H1 (cell line): ENCODE data around the gene RASGRF1. TPM values are rescaled to one million over a fixed set of nuclear protein-coding genes. Genes with fewer than 3 reads are reported as not detected.

Experiments
- CTCF ChIA-PET: fragments of 300-600 bp; sonication (Branson Sonifier 250); formaldehyde crosslinking; loops from one replicate; lab custom pipeline; 2021; ENCODE audit not compliant: partially characterized antibody; lab: Charles Lee
- POLR2A ChIA-PET: fragments of 300-600 bp; sonication (Branson Sonifier 250); formaldehyde crosslinking; loops from one replicate; lab custom pipeline; 2021; ENCODE audit warnings: inconsistent platforms; ENCODE audit not compliant: partially characterized antibody; lab: Charles Lee
- DNase-seq, 2 experiments: peaks; one replicate each; pipeline versions ENCODE4 v3.0.0 to v3.0.0-alpha.2; 2010 to 2022; ENCODE audit warnings: low spot score in 2 of 2, low read depth in 1 of 2, mixed read lengths in 1 of 2
- FAIRE-seq: peaks from 2 replicates; lab custom pipeline; 2011; peaks lifted over from hg19 to GRCh38; lab: Jason Lieb, UNC
- H2AFZ ChIP-seq: 2 replicates; pipeline ENCODE4 v1.8.1; 2012; ENCODE audit warnings: low read length, inconsistent platforms
- H2AK5ac ChIP-seq: 2 replicates; pipeline ENCODE4 v1.6.1; 2013; ENCODE audit warnings: low read depth, low read length
- H2BK120ac ChIP-seq: replicated peaks from 2 replicates; pipeline ENCODE3; 2013; ENCODE audit warnings: low read depth, low read length, inconsistent platforms
- H2BK12ac ChIP-seq: 2 replicates; pipeline ENCODE4 v1.6.1; 2013; ENCODE audit warnings: low read depth, low read length
- H2BK15ac ChIP-seq: 2 replicates; pipeline ENCODE4 v1.6.1; 2013; ENCODE audit warnings: low read length
- H2BK20ac ChIP-seq: 2 replicates; pipeline ENCODE4 v1.6.1; 2013; ENCODE audit warnings: low read length
- H2BK5ac ChIP-seq: 2 replicates; pipeline ENCODE4 v1.6.1; 2013; ENCODE audit warnings: low read depth, low read length
- H3K14ac ChIP-seq: 2 replicates; pipeline ENCODE4 v1.6.1; 2013; ENCODE audit warnings: inconsistent platforms; ENCODE audit not compliant: insufficient read length
- H3K18ac ChIP-seq: 2 replicates; pipeline ENCODE4 v1.6.1; 2013; ENCODE audit warnings: low read length; ENCODE audit errors: extremely low read depth
- H3K23ac ChIP-seq: 2 replicates; pipeline ENCODE4 v1.6.1; 2013; ENCODE audit warnings: inconsistent platforms; ENCODE audit not compliant: insufficient read length
- H3K23me2 ChIP-seq: 2 replicates; pipeline ENCODE4 v1.6.1; 2013; ENCODE audit warnings: low read depth, low read length
- H3K27ac ChIP-seq: 2 replicates; pipeline ENCODE4 v1.6.1; 2011; ENCODE audit warnings: low read depth, low read length, inconsistent platforms
- H3K27me3 ChIP-seq, 4 experiments: replicated peaks in 1 of 4; 1 replicate in 1 of 4; 2 replicates in 3 of 4; pipeline versions ENCODE4 v1.6.1 to v1.8.1; 2011 to 2013; ENCODE audit warnings: low read length in 3 of 4, mild to moderate bottlenecking in 3 of 4, inconsistent platforms in 2 of 4, mixed read lengths in 2 of 4, moderate library complexity in 1 of 4; ENCODE audit not compliant: control insufficient read depth in 3 of 4, insufficient read depth in 3 of 4; ENCODE audit errors: extremely low read depth in 1 of 4
- H3K36me3 ChIP-seq, 4 experiments: 2 replicates each; pipeline versions ENCODE4 v1.6.1 to v1.8.1; 2011 to 2013; ENCODE audit warnings: mild to moderate bottlenecking in 4 of 4, low read length in 3 of 4, moderate library complexity in 2 of 4, control low read depth in 1 of 4, inconsistent platforms in 1 of 4; ENCODE audit not compliant: insufficient read depth in 4 of 4, control insufficient read depth in 2 of 4
- H3K4ac ChIP-seq: replicated peaks from 2 replicates; pipeline ENCODE3; 2013; ENCODE audit warnings: low read length, low read depth, mixed read lengths, inconsistent platforms; ENCODE audit not compliant: insufficient read length
- H3K4me1 ChIP-seq, 4 experiments: replicated peaks in 1 of 4; 1 replicate in 1 of 4; 2 replicates in 3 of 4; pipeline versions ENCODE4 v1.6.1 to v1.8.1; 2011 to 2013; ENCODE audit warnings: low read length in 3 of 4, inconsistent platforms in 2 of 4, mixed read lengths in 1 of 4; ENCODE audit not compliant: insufficient read depth in 4 of 4, control insufficient read depth in 3 of 4
- H3K4me2 ChIP-seq, 2 experiments: 2 replicates each; pipeline versions ENCODE4 v1.6.1 to v1.8.1; 2011 to 2013; ENCODE audit warnings: low read depth in 2 of 2, low read length in 2 of 2, control low read depth in 1 of 2, inconsistent platforms in 1 of 2, mild to moderate bottlenecking in 1 of 2; ENCODE audit not compliant: insufficient read depth in 1 of 2
- H3K4me3 ChIP-seq, 4 experiments: fragments of 200-600, 300-600 bp in 1 of 4; sonication (generic), shearing (Covaris generic), sonication (Bioruptor Twin) in 1 of 4; 2 replicates each; pipeline versions ENCODE4 v1.5.1 to v1.8.1; 2011 to 2016; ENCODE audit warnings: low read length in 4 of 4, low read depth in 3 of 4, control low read depth in 2 of 4, inconsistent platforms in 2 of 4, mild to moderate bottlenecking in 2 of 4, mixed read lengths in 1 of 4, moderate library complexity in 1 of 4; ENCODE audit not compliant: insufficient read depth in 2 of 4; ENCODE audit errors: extremely low read depth in 1 of 4
- H3K56ac ChIP-seq: replicated peaks from 2 replicates; pipeline ENCODE3; 2013; ENCODE audit warnings: low read depth, mild to moderate bottlenecking, mixed read lengths, low read length, inconsistent platforms; ENCODE audit not compliant: insufficient read length
- H3K79me1 ChIP-seq: 2 replicates; pipeline ENCODE4 v1.6.1; 2013; ENCODE audit warnings: low read depth, low read length, control low read depth
- H3K79me2 ChIP-seq, 2 experiments: 2 replicates each; pipeline versions ENCODE4 v1.6.1 to v1.8.1; 2012 to 2013; ENCODE audit warnings: low read length in 2 of 2, mild to moderate bottlenecking in 2 of 2, inconsistent platforms in 1 of 2; ENCODE audit not compliant: insufficient read depth in 2 of 2, control insufficient read depth in 1 of 2
- H3K9ac ChIP-seq, 4 experiments: replicated peaks in 1 of 4; 1 replicate in 1 of 4; 2 replicates in 3 of 4; pipeline versions ENCODE4 v1.6.1 to v1.8.1; 2011 to 2013; ENCODE audit warnings: low read depth in 3 of 4, low read length in 3 of 4, control low read depth in 2 of 4, mild to moderate bottlenecking in 2 of 4, moderate library complexity in 2 of 4, inconsistent platforms in 1 of 4; ENCODE audit errors: extremely low read depth in 1 of 4
- H3K9me3 ChIP-seq, 2 experiments: 2 replicates each; pipeline versions ENCODE4 v1.6.1 to v1.8.1; 2012 to 2013; ENCODE audit warnings: mild to moderate bottlenecking in 2 of 2, moderate library complexity in 2 of 2, control low read depth in 1 of 2, inconsistent platforms in 1 of 2, low read depth in 1 of 2, low read length in 1 of 2, mixed read lengths in 1 of 2; ENCODE audit not compliant: insufficient read depth in 2 of 2
- H4K20me1 ChIP-seq, 2 experiments: replicated peaks in 1 of 2; 2 replicates each; pipeline versions ENCODE3 to v1.8.1; 2011 to 2013; ENCODE audit warnings: inconsistent platforms in 2 of 2, low read length in 2 of 2, mild to moderate bottlenecking in 1 of 2; ENCODE audit not compliant: insufficient read depth in 2 of 2, control insufficient read depth in 1 of 2
- H4K5ac ChIP-seq: 2 replicates; pipeline ENCODE4 v1.6.1; 2013; ENCODE audit warnings: low read length, low read depth, mixed read lengths, inconsistent platforms; ENCODE audit not compliant: insufficient read length
- H4K8ac ChIP-seq: 2 replicates; pipeline ENCODE4 v1.8.0; 2013; ENCODE audit warnings: mild to moderate bottlenecking, moderate library complexity, low read length, inconsistent platforms; ENCODE audit not compliant: insufficient read depth; ENCODE audit errors: extremely low read depth
- H4K91ac ChIP-seq: replicated peaks from 2 replicates; pipeline ENCODE3; 2013; ENCODE audit warnings: low read length, mixed read lengths, inconsistent platforms; ENCODE audit not compliant: insufficient read length
- ATF2 ChIP-seq: IDR thresholded peaks from 2 replicates; pipeline ENCODE4 v1.6.1; 2012; ENCODE audit warnings: low read length, inconsistent platforms
- ATF3 ChIP-seq: IDR thresholded peaks from 2 replicates; pipeline ENCODE4 v1.6.1; 2011; ENCODE audit warnings: low read depth, mild to moderate bottlenecking, low read length; ENCODE audit not compliant: insufficient read depth
- CREB1 ChIP-seq: IDR thresholded peaks from 2 replicates; pipeline ENCODE4 v1.6.1; 2012; ENCODE audit warnings: inconsistent platforms
- HDAC6 ChIP-seq: IDR thresholded peaks from one replicate; pipeline ENCODE4 v1.7.1; 2012; ENCODE audit warnings: low read depth, mild to moderate bottlenecking, inconsistent platforms, low read length, moderate library complexity
- JUN ChIP-seq: IDR thresholded peaks from 2 replicates; pipeline ENCODE4 v1.6.1; 2011; ENCODE audit warnings: low read depth, mild to moderate bottlenecking, improper control_type of control experiment, low read length
- KDM4A ChIP-seq: IDR thresholded peaks from one replicate; pipeline ENCODE4 v1.7.1; 2012; ENCODE audit warnings: low read depth, mild to moderate bottlenecking, moderate library complexity, low read length, inconsistent platforms; ENCODE audit not compliant: severe bottlenecking
- PHF8 ChIP-seq: fragments of 200-600 bp; sonication (generic); conservative IDR thresholded peaks from 2 replicates; pipeline ENCODE4 v1.7.1; 2012; ENCODE audit warnings: low read depth, mild to moderate bottlenecking, inconsistent platforms, low read length, moderate library complexity
- SIX5 ChIP-seq: IDR thresholded peaks from 2 replicates; pipeline ENCODE4 v1.6.1; 2011; ENCODE audit warnings: mild to moderate bottlenecking, low read depth, low read length
- TBP ChIP-seq: IDR thresholded peaks from 2 replicates; pipeline ENCODE4 v1.6.1; 2011; ENCODE audit warnings: low read depth, low read length, improper control_type of control experiment
- TEAD4 ChIP-seq: IDR thresholded peaks from 2 replicates; pipeline ENCODE4 v1.6.1; 2012; ENCODE audit warnings: low read depth, low read length, inconsistent platforms, mixed read lengths
- YY1 ChIP-seq: IDR thresholded peaks from 2 replicates; pipeline ENCODE4 v1.6.1; 2011; ENCODE audit warnings: low read depth, mild to moderate bottlenecking, low read length
- ZNF274 ChIP-seq: IDR thresholded peaks from 2 replicates; pipeline ENCODE4 v1.7.0; 2012; ENCODE audit warnings: low read length, borderline replicate concordance; ENCODE audit errors: extremely low read depth
- WGBS, 2 experiments: shearing (Covaris generic) in 1 of 2; methylation state at CpG; one replicate each; pipeline versions ENCODE4 v1.1.6 to v1.1.7; 2013 to 2015; ENCODE audit warnings: low lambda C conversion rate in 2 of 2, mixed read lengths in 2 of 2, inconsistent platforms in 1 of 2, low coverage in 1 of 2, missing lambda C conversion rate in 1 of 2; ENCODE audit not compliant: insufficient replicate concordance in 2 of 2, insufficient coverage in 1 of 2, insufficient read length in 1 of 2; ENCODE audit errors: extremely low coverage in 1 of 2, missing lambda C conversion rate in 1 of 2; 5-methylcytosine and 5-hydroxymethylcytosine counted together
- polyA plus RNA-seq, 7 experiments: library from polyadenylated mRNA; depleted of rRNA in 3 of 7; stranded (reverse) in 5 of 7; unstranded in 2 of 7; fragments of >200 nt in 5 of 7; fragments of 200-250 nt in 2 of 7; gene quantifications; 1 replicate in 5 of 7; 2 replicates in 1 of 7; 4 replicates in 1 of 7; pipeline versions ENCODE4 v1.2.1 to v1.2.3, GENCODE V29; 2011 to 2013; ENCODE audit warnings: missing spikeins in 2 of 7, mixed read lengths in 2 of 7
- total RNA-seq: library from RNA; stranded (reverse); fragmentation: NEBNext Ultra II Directional; extraction: Animal tissue kit (Norgen Biotek cat#: 25700); gene quantifications from 2 replicates; pipeline ENCODE4 v1.2.1, GENCODE V29; 2021

RASGRF1 gene
- total and polyA plus RNA-seq, 2 of the 8 experiments (the other 6 are each of a cell fraction or from before 2014, with no cell fraction given): 0.42 to 0.67 TPM

GRCh38 chr15:79016527-79017170 lies 73.9 kb downstream of the RASGRF1 start:
- H3K27ac ChIP-seq: no peak overlapping the region
- no peaks in the 10 kb centered on the region for H3K36me3 ChIP-seq
- H3K4me2 ChIP-seq: no peak overlapping the region
- H3K79me1 ChIP-seq: no peaks in the 10 kb centered on the region
- ChIA-PET CTCF (interaction anchor here (1.2 to 3.4 kb wide), 5 partner anchors 10 to 168 kb away, joined by 4 to 26 read pairs (median 12); no protein-coding TSS in a partner anchor), POLR2A (no interaction called here)
- H3K4me1 ChIP-seq: no peaks in the 10 kb centered on the region; a peak in 1 of 7 replicates
- H3K9me3 ChIP-seq: no peaks in the 10 kb centered on the region
- no peak overlapping the region for H3K9ac ChIP-seq
- WGBS, 2 experiments: 84% methylated on average over 10 of the region's 10 CpGs; no CpG with 5 or more reads in 1 of the 2 experiments
- no peaks in the 10 kb centered on the region for H3K27me3 ChIP-seq
- no peak overlapping the region for H2AFZ ChIP-seq
- no peak overlapping the region for H3K56ac ChIP-seq
- H4K8ac ChIP-seq: no peak overlapping the region
- no peak overlapping the region for H3K4me3 ChIP-seq
- no peak overlapping the region for H4K91ac ChIP-seq
- no peak overlapping the region for H2BK20ac ChIP-seq
- no peak overlapping the region for H4K5ac ChIP-seq
- no peaks in the 10 kb centered on the region for H3K79me2 ChIP-seq
- H3K4ac ChIP-seq: no peak overlapping the region
- H3K23me2 ChIP-seq: no peaks in the 10 kb centered on the region
- no peak overlapping the region for H2BK12ac ChIP-seq
- H2BK15ac ChIP-seq: no peak overlapping the region
- no peaks in the 10 kb centered on the region for H4K20me1 ChIP-seq
- H2BK5ac ChIP-seq: no peak overlapping the region
- H3K23ac ChIP-seq: no peak overlapping the region
- H2BK120ac ChIP-seq: no peak overlapping the region
- FAIRE-seq (no peak), DNase-seq (no peak)
- no peak overlapping the region for H3K18ac ChIP-seq
- H3K14ac ChIP-seq: no peak overlapping the region
- H2AK5ac ChIP-seq: no peak overlapping the region
- TF ChIP-seq ATF3 (no peak), ATF2 (no peak), SIX5 (no peak), JUN (no peak), CREB1 (no peak), TBP (no peak), TEAD4 (no peak), PHF8 (no peak), YY1 (no peak), HDAC6 (no peak), KDM4A (no peak), ZNF274 (no peak)
